Body of pancreas (tissue), 4 donors: Measurements from ENCODE around the gene C1D. TPM values are rescaled to one million over a fixed set of nuclear protein-coding genes. Genes with fewer than 3 reads are reported as not detected.

Experiments
- ATAC-seq: fragments of 150-250 bp; one replicate; pipeline ENCODE4 v1.9.1; 2016
- DNase-seq, 4 donors: peaks; one replicate each; pipeline ENCODE4 v3.0.0-alpha.2; 2019
- H3K27ac ChIP-seq, 4 donors: fragments of 200-600 bp; sonication (generic); 1 replicate in 3 of 4; 2 replicates in 1 of 4; pipeline versions ENCODE4 v1.5.1 to v1.6.1; 2016 to 2019; ENCODE audit warnings: mild to moderate bottlenecking in 1 of 4, mixed read lengths in 1 of 4, moderate library complexity in 1 of 4
- H3K27me3 ChIP-seq, 2 donors: fragments of 200-600 bp; sonication (generic); one replicate each; pipeline ENCODE4 v1.6.0; 2016; ENCODE audit warnings: mild to moderate bottlenecking in 1 of 2
- H3K36me3 ChIP-seq, 2 donors: fragments of 200-600 bp; sonication (generic); replicated peaks in 1 of 2; 2 replicates each; pipeline ENCODE4 v1.5.1; 2016; ENCODE audit warnings: low read depth in 2 of 2; ENCODE audit not compliant: insufficient read depth in 1 of 2
- H3K4me1 ChIP-seq: fragments of 200-600 bp; sonication (generic); one replicate; pipeline ENCODE4 v1.6.0; 2016
- H3K4me3 ChIP-seq, 2 donors: fragments of 200-600 bp; sonication (generic); 1 replicate in 1 of 2; 2 replicates in 1 of 2; pipeline ENCODE4 v1.5.1; 2016 to 2019
- H3K9me3 ChIP-seq, 3 donors: fragments of 200-600 bp; sonication (generic); 1 replicate in 2 of 3; 2 replicates in 1 of 3; pipeline ENCODE4 v1.5.1; 2016
- POLR2A ChIP-seq, 3 donors: fragments of 450-650 bp; IDR thresholded peaks; one replicate each; pipeline ENCODE4 v1.6.1; 2016; ENCODE audit warnings: antibody characterized with exemption in 3 of 3, mild to moderate bottlenecking in 2 of 3
- WGBS, 2 donors: methylation state at CpG; one replicate each; pipeline ENCODE4 v1.1.5; 2017; 5-methylcytosine and 5-hydroxymethylcytosine counted together
- intact Hi-C: fragments of 100-400 bp; cut with DNase I; formaldehyde crosslinking; loops from one replicate; pipeline ENCODE4 v1.15.1; 2023
- total RNA-seq, 2 donors: library from RNA; depleted of rRNA; stranded (reverse); fragments of >200 nt; gene quantifications; one replicate each; pipeline ENCODE4 v1.1.0, GENCODE V29; 2016
- TF ChIP-seq, protein P1 (sequence below), 7 experiments: fragments of 450-650 bp in 4 of 7; fragments of 200-600 bp in 3 of 7; sonication (generic) in 3 of 7; IDR thresholded peaks; one replicate each; pipeline ENCODE4 v1.5.1; 2016 to 2019; ENCODE audit warnings: antibody characterized with exemption in 7 of 7

The C1D gene
- total RNA-seq, 2 donors from 2014 or later: 18.5 to 29.6 TPM

DNA sequence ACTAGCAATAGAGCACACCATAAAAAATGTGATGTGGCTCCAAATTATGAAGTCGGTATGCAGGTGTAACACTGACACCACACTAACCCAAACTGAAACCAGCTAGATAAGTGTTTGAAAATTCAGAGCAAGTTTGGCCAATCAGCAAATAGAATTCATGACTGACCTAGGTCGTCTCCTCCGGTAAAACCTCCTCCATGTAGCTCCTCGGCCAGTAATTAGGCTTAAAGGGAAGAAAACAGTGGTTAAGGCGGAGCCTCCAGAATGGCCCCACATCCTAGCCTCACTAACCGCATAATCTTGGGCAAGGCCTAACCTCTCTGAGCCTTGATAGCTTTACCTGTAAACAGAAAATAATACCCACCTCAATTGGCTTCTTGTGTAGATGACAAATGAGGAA, 30.1 kb downstream of the C1D start:
- intact Hi-C loops: no loop called here
- no peak for ATAC-seq
- no peak for DNase-seq
- Histone ChIP-seq H3K27me3 (no peaks in the 10 kb centered on the region), H3K4me1 (no peaks in the 10 kb centered on the region), H3K27ac (no peak overlapping the region), H3K36me3 (no peaks in the 10 kb centered on the region), H3K4me3 (no peak overlapping the region), H3K9me3 (no peaks in the 10 kb centered on the region)
- WGBS, 2 donors: 51 to 67% methylated on average over 6 of the region's 6 CpGs
- TF ChIP-seq, protein P1, sequence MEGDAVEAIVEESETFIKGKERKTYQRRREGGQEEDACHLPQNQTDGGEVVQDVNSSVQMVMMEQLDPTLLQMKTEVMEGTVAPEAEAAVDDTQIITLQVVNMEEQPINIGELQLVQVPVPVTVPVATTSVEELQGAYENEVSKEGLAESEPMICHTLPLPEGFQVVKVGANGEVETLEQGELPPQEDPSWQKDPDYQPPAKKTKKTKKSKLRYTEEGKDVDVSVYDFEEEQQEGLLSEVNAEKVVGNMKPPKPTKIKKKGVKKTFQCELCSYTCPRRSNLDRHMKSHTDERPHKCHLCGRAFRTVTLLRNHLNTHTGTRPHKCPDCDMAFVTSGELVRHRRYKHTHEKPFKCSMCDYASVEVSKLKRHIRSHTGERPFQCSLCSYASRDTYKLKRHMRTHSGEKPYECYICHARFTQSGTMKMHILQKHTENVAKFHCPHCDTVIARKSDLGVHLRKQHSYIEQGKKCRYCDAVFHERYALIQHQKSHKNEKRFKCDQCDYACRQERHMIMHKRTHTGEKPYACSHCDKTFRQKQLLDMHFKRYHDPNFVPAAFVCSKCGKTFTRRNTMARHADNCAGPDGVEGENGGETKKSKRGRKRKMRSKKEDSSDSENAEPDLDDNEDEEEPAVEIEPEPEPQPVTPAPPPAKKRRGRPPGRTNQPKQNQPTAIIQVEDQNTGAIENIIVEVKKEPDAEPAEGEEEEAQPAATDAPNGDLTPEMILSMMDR (IDR thresholded peaks at IDR 0.05): no peak
- TF ChIP-seq POLR2A (IDR thresholded peaks at IDR 0.05): no peak

DNA sequence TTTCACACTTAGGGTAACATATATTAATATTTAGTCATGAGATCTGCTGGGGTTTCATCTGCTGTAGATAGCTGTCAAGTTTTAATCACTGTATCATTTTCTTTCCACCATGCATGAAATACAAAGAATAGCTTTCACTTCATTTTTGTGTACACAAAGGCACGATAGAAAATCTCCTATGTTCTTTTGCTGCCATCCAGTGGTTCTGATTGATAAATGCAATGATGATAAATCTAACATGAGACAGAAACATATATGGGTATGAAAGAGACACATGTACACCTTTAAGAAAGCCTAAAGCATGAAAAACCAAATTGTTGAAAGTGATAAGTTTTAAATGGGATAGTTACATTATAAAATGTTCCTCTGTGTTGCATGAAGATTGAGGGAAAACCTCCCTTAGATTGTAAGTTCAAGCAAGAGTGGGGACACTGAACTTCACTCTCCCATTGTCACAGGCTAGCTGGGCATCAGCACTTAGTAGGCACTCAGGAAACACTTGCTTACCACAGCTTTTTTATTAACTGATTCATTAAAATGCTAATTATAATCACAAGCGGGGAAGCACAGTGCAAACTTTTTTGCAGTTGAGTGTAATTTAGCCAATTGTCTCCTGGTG, 31.2 kb downstream of the C1D start:
- intact Hi-C loops: no loop called here
- WGBS, 2 donors: 28 to 31% methylated on average over 2 of the region's 2 CpGs
- Histone ChIP-seq H3K27me3 (no peaks in the 10 kb centered on the region), H3K4me1 (no peaks in the 10 kb centered on the region), H3K36me3 (no peaks in the 10 kb centered on the region), H3K4me3 (no peak overlapping the region), H3K9me3 (no peaks in the 10 kb centered on the region), H3K27ac (no peak overlapping the region)
- TF ChIP-seq, protein P1 (IDR thresholded peaks at IDR 0.05): peak; percentile 38 to 89 (median 77)
- TF ChIP-seq POLR2A (IDR thresholded peaks at IDR 0.05): no peak
- no peak for ATAC-seq
- no peak for DNase-seq

DNA sequence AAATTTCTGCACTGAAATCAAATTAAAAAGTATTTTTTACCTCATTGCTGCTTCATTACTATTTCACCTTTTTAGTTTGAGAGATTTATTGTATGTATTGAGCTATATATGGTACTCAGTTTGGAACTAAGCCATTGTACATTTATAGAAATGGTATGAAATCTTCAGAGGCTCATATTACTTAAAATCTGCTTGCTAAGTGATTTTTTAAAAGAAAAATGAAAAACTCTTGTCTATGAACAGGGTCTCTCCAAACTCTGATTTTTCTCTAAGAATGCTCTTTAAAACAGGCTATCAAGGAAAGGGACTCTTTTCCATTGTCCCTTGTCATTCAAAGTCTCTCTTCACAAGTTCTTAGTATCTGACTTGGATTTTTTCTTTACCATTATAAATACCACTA, 31.8 kb downstream of the C1D start:
- no peak for DNase-seq
- no peaks in the 10 kb centered on the region for H3K9me3 ChIP-seq
- no peak overlapping the region for H3K4me3 ChIP-seq
- no peak overlapping the region for H3K27ac ChIP-seq
- H3K4me1 ChIP-seq: no peaks in the 10 kb centered on the region
- no peak for ATAC-seq
- no peaks in the 10 kb centered on the region for H3K27me3 ChIP-seq
- H3K36me3 ChIP-seq: no peaks in the 10 kb centered on the region
- TF ChIP-seq POLR2A (IDR thresholded peaks at IDR 0.05): no peak
- TF ChIP-seq, protein P1 (IDR thresholded peaks at IDR 0.05): no peak
- intact Hi-C loops: no loop called here

DNA sequence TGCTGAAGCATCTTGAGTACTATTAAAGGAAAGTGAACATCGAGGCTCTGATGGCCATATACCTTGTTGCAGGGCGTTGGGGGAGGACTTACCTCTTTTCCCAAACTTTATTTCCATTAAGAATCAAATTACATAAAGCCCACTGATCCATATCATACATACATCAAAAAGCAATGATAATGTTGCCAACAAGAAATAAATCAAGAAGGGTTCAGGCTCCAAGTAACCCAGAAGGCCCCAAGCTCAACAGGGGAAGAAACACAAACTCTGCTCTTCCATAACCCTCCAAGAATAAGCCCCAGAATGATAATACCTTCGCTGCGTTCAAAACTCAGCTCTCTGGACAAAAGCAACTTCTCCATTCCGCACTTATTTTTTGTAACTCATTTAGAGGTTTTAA, 32.3 kb downstream of the C1D start:
- Histone ChIP-seq H3K4me3 (no peak overlapping the region), H3K4me1 (no peaks in the 10 kb centered on the region), H3K27me3 (no peaks in the 10 kb centered on the region), H3K27ac (no peak overlapping the region), H3K9me3 (no peaks in the 10 kb centered on the region), H3K36me3 (no peaks in the 10 kb centered on the region)
- TF ChIP-seq POLR2A (IDR thresholded peaks at IDR 0.05): no peak
- TF ChIP-seq, protein P1 (IDR thresholded peaks at IDR 0.05): no peak
- intact Hi-C loops: no loop called here
- ATAC-seq (no peak), DNase-seq (no peak)
- WGBS, 2 donors: 83 to 85% methylated on average over 5 of the region's 5 CpGs

DNA sequence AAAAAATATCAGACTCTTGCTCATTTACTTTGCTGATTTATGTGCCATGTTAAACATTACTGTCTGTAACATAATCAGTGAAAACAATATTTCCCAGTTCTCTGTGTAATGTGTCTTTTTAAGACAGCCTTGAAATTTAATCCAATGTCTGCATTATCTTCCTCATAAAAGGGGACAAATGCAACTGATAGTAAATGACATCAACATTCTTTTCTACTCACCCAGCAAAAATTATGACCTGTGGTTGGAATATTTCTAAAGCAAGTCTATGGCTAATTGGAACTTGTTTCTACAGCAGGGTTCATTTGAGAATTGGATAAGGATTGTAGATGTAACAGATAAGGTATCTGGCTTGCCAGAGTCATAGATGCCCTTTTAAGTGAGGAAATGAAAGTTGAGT, 34.8 kb downstream of the C1D start:
- H3K4me1 ChIP-seq: no peaks in the 10 kb centered on the region
- H3K9me3 ChIP-seq: no peaks in the 10 kb centered on the region
- no peak overlapping the region for H3K4me3 ChIP-seq
- H3K27ac ChIP-seq: no peak overlapping the region
- TF ChIP-seq, protein P1 (IDR thresholded peaks at IDR 0.05): no peak
- no peak for TF ChIP-seq POLR2A (IDR thresholded peaks at IDR 0.05)
- ATAC-seq: no peak
- DNase-seq: no peak
- no peaks in the 10 kb centered on the region for H3K36me3 ChIP-seq
- H3K27me3 ChIP-seq: no peaks in the 10 kb centered on the region
- intact Hi-C loops: no loop called here
